ENCODE results near the gene ANKS1A. TPM values are rescaled to one million over a fixed set of nuclear protein-coding genes. Genes with fewer than 3 reads are reported as not detected.

Gene ANKS1A
- total and polyA plus RNA-seq, 11 donors: 11.0 to 49.5 (median 29.3) TPM

- intact Hi-C loops (cut with DNase I): loop anchor here in 2 of 10 donors (10.0 kb wide), 1 partner anchor 61 kb away; no protein-coding TSS in a partner anchor
- DNase-seq (peak in 3 of 5 donors; percentile 16 to 24 (median 18)), ATAC-seq (no peak)
- Histone ChIP-seq H3K36me3 (peaks cover 5 to 89% (median 70%) of the 10 kb centered on the region in 9 donors), H3K4me1 (peaks cover 0 to 23% (median 0%) of the 10 kb centered on the region in 12 donors), H3K4me3 (no peak overlapping the region), H3K9me3 (no peaks in the 10 kb centered on the region), H3K27ac (no peak overlapping the region), H3K27me3 (no peaks in the 10 kb centered on the region)
- 91 to 92% (median 92%) methylated on average over 20 of the region's 20 CpGs for WGBS, 4 donors
- TF ChIP-seq CTCF (IDR thresholded peaks at IDR 0.05): no peak
- TF ChIP-seq POLR2A (IDR thresholded peaks at IDR 0.05): no peak
These were observed 184.9 kb downstream of the ANKS1A start for GRCh38 chr6:35073766-35074471.

GRCh38 chr6:35076997-35077712 is 188.1 kb downstream of the ANKS1A start:
- intact Hi-C loops (cut with DNase I): loop anchor here in 2 of 10 donors (10.0 kb wide), 1 partner anchor 58 kb away; no protein-coding TSS in a partner anchor
- no peak for TF ChIP-seq POLR2A (IDR thresholded peaks at IDR 0.05)
- TF ChIP-seq CTCF (IDR thresholded peaks at IDR 0.05): no peak
- H3K4me1 ChIP-seq: peaks cover 0 to 34% (median 10%) of the 10 kb centered on the region in 12 donors
- no peaks in the 10 kb centered on the region for H3K27me3 ChIP-seq
- no peak overlapping the region for H3K4me3 ChIP-seq
- peaks cover 5 to 99% (median 89%) of the 10 kb centered on the region in 9 donors for H3K36me3 ChIP-seq
- no peak for ATAC-seq
- peak in 2 of 5 donors; percentile 11 to 28 for DNase-seq
- 87 to 89% (median 88%) methylated on average over 17 of the region's 17 CpGs for WGBS, 4 donors
- no peak overlapping the region for H3K27ac ChIP-seq
- H3K9me3 ChIP-seq: no peaks in the 10 kb centered on the region

- no peaks in the 10 kb centered on the region for H3K27me3 ChIP-seq
- intact Hi-C loops (cut with DNase I): loop anchor here in 2 of 10 donors (10.0 kb wide), 1 partner anchor 57 kb away; no protein-coding TSS in a partner anchor
- H3K36me3 ChIP-seq: peaks cover 5 to 99% (median 90%) of the 10 kb centered on the region in 9 donors
- 84 to 88% (median 87%) methylated on average over 8 to 11 of the region's 11 CpGs for WGBS, 4 donors
- H3K27ac ChIP-seq: no peak overlapping the region
- no peak overlapping the region for H3K4me3 ChIP-seq
- no peaks in the 10 kb centered on the region for H3K9me3 ChIP-seq
- TF ChIP-seq CTCF (IDR thresholded peaks at IDR 0.05) (no peak), POLR2A (IDR thresholded peaks at IDR 0.05) (no peak)
- peaks cover 0 to 32% (median 15%) of the 10 kb centered on the region in 12 donors for H3K4me1 ChIP-seq
- DNase-seq: peak in 1 of 5 donors; percentile 47
- ATAC-seq: no peak
These were observed 188.7 kb downstream of the ANKS1A start for GRCh38 chr6:35077713-35078105.
